ENCODE results near the gene FGF4.

- no peak for TF ChIP-seq POLR2A (IDR thresholded peaks at IDR 0.05; ENCODE audit: low read depth)
- no peak for TF ChIP-seq CTCF (IDR thresholded peaks at IDR 0.05)
- no peak for TF ChIP-seq POLR2AphosphoS5 (IDR thresholded peaks at IDR 0.05)
- TF ChIP-seq EP300 (IDR thresholded peaks at IDR 0.05) = no peak
Measured at GRCh38 chr11:69807106-69807815, 32.1 kb upstream of the FGF4 start.

Data from esophagus muscularis mucosa (tissue), 4 donors.